HG02981 (cell line): Measurements from ENCODE around the gene EXD1.
"Not testable (repeated sequence)": the region's sequence is repeated elsewhere in the genome, so short reads cannot be mapped to it uniquely, and the experiment has no call there.

Source experiments
- ATAC-seq: cut with Tn5 transposase; IDR thresholded peaks from one replicate; pipeline ENCODE4 v1.9.1; 2021; ENCODE audit warnings: mild to moderate bottlenecking, moderate library complexity; ENCODE audit not compliant: unreplicated experiment

Gene EXD1

DNA sequence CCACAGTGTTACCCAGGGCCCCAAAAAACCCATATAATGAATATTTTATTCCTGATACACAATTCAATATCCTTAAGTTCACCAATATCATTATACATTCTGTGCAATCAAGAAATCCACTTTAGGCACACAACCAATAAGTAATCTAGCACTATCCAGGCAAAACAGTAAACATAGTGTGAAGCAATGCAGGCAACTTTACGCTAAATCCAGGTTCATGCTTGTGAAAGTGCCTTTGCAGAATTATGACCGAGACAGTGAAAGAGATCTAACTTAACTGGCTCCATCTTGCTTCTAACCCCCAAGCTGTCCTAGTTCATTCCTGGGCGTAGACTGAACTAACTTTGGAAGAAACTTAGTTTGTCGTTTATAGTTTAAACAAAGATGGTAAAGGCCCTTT lies 80.3 kb downstream of the EXD1 start:
- ATAC-seq, result no peak

DNA sequence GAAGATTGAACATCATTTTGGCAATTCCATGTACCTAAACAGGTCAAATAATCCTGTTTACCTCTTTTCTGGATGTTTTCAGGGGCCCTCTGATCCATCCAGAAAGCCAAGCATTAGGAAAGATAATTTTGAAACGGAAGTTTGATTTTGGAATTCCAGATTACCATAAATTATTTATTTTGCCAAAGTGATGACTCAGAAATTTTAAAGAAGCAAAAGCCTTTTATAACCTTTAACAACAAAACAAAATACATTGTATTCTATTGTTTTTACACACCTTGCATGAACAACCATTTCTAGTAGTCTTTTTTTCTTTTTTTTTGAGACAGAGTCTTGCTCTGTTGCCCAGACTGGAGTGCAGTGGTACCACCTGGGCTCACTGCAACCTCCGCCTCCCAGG lies 82.5 kb downstream of the EXD1 start:
- ATAC-seq, result no peak

DNA sequence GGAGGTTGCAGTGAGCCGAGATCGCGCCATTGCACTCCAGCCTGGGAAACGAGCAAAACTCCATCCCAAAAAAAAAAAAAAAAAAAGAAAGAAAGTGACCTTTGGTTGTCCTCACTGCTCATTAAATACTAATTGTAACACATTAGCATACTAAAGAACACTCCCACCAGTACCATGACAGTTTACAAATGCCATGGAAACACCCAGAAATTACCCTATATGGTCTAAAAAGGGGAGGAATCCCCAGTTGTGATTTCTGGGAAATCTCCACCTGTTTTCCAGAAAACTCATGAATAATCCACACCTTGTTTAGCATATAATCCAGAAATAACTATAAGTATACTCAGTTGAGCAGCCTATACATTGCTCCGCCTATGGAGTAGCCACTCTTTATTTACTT lies 90.9 kb downstream of the EXD1 start:
- no peak for ATAC-seq

DNA sequence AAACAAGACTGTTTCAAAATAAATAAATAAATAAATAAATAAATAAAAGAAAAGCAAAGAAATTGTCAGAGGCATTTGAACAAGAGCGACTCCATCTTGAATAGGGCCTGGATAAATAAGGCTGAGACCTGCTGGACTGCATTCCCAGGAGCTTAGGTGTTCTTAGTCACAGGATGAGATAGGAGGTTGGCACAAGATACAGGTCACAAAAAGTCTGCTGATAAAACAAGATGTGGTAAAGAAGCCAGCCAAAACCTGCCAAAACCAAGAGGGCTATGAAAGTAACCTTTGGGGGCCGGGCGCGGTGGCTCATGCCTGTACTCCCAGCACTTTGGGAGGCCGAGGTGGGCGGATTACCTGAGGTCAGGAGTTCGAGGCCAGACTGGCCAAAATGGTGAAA lies 91.4 kb downstream of the EXD1 start:
- ATAC-seq, result not testable (repeated sequence)

DNA sequence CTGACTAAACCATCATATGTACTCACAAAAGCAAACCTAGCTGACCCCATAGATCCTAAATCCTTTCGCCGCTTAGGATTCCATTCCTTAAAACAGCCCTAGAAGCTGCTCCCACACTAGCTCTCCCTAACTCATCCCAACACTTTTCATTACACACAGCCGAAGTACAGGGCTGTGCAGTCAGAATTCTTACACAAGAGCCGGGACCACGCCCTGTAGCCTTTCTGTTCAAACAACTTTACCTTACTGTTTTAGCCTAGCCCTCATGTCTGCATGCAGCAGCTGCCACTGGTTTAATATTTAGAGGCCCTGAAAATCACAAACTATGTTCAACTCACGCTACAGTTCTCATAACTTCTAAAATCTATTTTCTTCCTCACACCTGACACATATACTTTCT lies 95.0 kb downstream of the EXD1 start:
- ATAC-seq, result not testable (repeated sequence)

DNA sequence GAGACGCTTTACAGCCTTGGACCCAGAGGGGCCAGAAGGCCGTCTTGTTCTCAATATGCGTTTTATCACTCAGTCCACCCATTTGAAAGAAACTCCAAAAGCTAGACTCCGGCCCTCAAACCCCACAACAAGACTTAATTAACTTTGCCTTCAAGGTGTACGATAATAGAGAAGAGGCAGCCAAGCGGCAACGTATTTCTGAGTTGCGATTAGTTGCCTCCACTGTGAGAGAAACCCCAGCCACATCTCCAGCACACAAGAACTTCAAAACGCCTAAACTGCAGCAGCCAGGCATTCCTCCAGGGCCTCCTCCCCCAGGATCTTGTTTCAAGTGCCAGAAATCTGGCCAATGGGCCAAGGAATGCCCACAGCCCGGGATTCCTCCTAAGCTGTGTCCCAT lies 97.1 kb downstream of the EXD1 start:
- no peak for ATAC-seq
